Measurements from ENCODE around the gene PSAPL1. TPM values are rescaled to one million over a fixed set of nuclear protein-coding genes. Genes with fewer than 3 reads are reported as not detected.

Gene PSAPL1
- polyA plus RNA-seq, 1 of the 3 experiments (the other 2 are of a cell fraction), result 0.03 TPM

GRCh38 chr4:7430965-7431695 is 3.6 kb downstream of the PSAPL1 start:
- no peak for TF ChIP-seq REST (IDR thresholded peaks at IDR 0.05; ENCODE audit: low read depth, low read length)
- TF ChIP-seq ZBTB33 (IDR thresholded peaks at IDR 0.05; ENCODE audit: borderline replicate concordance, low read depth), result no peak
- TF ChIP-seq RFX5 (IDR thresholded peaks at IDR 0.05; ENCODE audit: low read length), result no peak
- no peak for TF ChIP-seq SIN3A (IDR thresholded peaks at IDR 0.05; ENCODE audit: borderline replicate concordance, low read depth, low read length)
- TF ChIP-seq TCF12 (IDR thresholded peaks at IDR 0.05), result no peak
- TF ChIP-seq YY1 (IDR thresholded peaks at IDR 0.05; ENCODE audit: low read depth), result no peak
- TF ChIP-seq GATA2 (CRISPR knock-in tag; IDR thresholded peaks at IDR 0.05), result no peak
- no peak for TF ChIP-seq EP300 (IDR thresholded peaks at IDR 0.05; ENCODE audit: borderline replicate concordance in 1 of 2, low read depth in 1 of 2, low read length in 1 of 2)
- no peak for TF ChIP-seq MXI1 (IDR thresholded peaks at IDR 0.05; ENCODE audit: low read depth, low read length)
- no peak for TF ChIP-seq ELF1 (IDR thresholded peaks at IDR 0.05)
- TF ChIP-seq TAF1 (IDR thresholded peaks at IDR 0.05; ENCODE audit: borderline replicate concordance, low read depth, low read length), result no peak
- no peak for TF ChIP-seq PBX3 (IDR thresholded peaks at IDR 0.05)
- TF ChIP-seq CHD2 (IDR thresholded peaks at IDR 0.05; ENCODE audit: low read length, partially characterized antibody), result no peak
- TF ChIP-seq EZH2phosphoT487 (IDR thresholded peaks at IDR 0.05; ENCODE audit: borderline replicate concordance, low read depth), result no peak
- TF ChIP-seq IRF3 (IDR thresholded peaks at IDR 0.05; ENCODE audit: low read depth, low read length), result no peak
- no peak for TF ChIP-seq SMC3 (IDR thresholded peaks at IDR 0.05; ENCODE audit: low read depth, low read length)
- TF ChIP-seq FOSL2 (IDR thresholded peaks at IDR 0.05; ENCODE audit: borderline replicate concordance, low read depth), result no peak
- ChIA-PET CTCF (interaction anchor here (0.8 kb wide), 1 partner anchor 19 kb away, joined by 3 read pairs; no protein-coding TSS in a partner anchor), POLR2A (no interaction called here)
- H3K36me3 ChIP-seq (replicated peaks in 1 of 2; ENCODE audit: control insufficient read depth in 1 of 2, insufficient read depth in 2 of 2, low read length in 1 of 2), result no peaks in the 10 kb centered on the region
- DNase-seq, result no peak
- H3K27me3 ChIP-seq (ENCODE audit: insufficient read depth), result no peaks in the 10 kb centered on the region
- no peak overlapping the region for H3K4me3 ChIP-seq (ENCODE audit: low read depth in 2 of 2, low read length in 1 of 2)
- 40% methylated on average over 2 of the region's 17 CpGs for WGBS (ENCODE audit: low lambda C conversion rate)
- H3K4me1 ChIP-seq (ENCODE audit: control insufficient read depth in 1 of 2, insufficient read depth in 2 of 2, low read depth in 1 of 2, low read length in 1 of 2), result no peaks in the 10 kb centered on the region; a peak in 1 of 4 replicates
- no peak overlapping the region for H3K4me2 ChIP-seq
- no peak overlapping the region for H2AFZ ChIP-seq (ENCODE audit: low read depth)
- H3K27ac ChIP-seq (ENCODE audit: low read depth in 2 of 2, low read length in 1 of 2), result no peak overlapping the region
- H3K9ac ChIP-seq, result no peak overlapping the region
- H3K9me3 ChIP-seq, result no peaks in the 10 kb centered on the region
- no peaks in the 10 kb centered on the region for H4K20me1 ChIP-seq (ENCODE audit: insufficient read depth)
- H3K9me2 ChIP-seq, result no peaks in the 10 kb centered on the region
- H3K79me2 ChIP-seq (ENCODE audit: insufficient read depth), result no peaks in the 10 kb centered on the region
- no peaks in the 10 kb centered on the region for H3F3A ChIP-seq (replicated peaks; ENCODE audit: insufficient read depth)
